ENCODE data around the gene CA5B.

- TF ChIP-seq SUZ12 (IDR thresholded peaks at IDR 0.05; ENCODE audit: extremely low read depth, insufficient read depth, insufficient read length) = no peak
- no peak for TF ChIP-seq YY1 (IDR thresholded peaks at IDR 0.05; ENCODE audit: insufficient read depth, insufficient read length)
- TF ChIP-seq ZNF274 (IDR thresholded peaks at IDR 0.05; ENCODE audit: low read depth, low read length) = no peak
Measured at GRCh38 chrX:15737959-15738902, at the start of gene CA5B.
